ENCODE data around the gene SPPL2B.

The SPPL2B gene

DNA sequence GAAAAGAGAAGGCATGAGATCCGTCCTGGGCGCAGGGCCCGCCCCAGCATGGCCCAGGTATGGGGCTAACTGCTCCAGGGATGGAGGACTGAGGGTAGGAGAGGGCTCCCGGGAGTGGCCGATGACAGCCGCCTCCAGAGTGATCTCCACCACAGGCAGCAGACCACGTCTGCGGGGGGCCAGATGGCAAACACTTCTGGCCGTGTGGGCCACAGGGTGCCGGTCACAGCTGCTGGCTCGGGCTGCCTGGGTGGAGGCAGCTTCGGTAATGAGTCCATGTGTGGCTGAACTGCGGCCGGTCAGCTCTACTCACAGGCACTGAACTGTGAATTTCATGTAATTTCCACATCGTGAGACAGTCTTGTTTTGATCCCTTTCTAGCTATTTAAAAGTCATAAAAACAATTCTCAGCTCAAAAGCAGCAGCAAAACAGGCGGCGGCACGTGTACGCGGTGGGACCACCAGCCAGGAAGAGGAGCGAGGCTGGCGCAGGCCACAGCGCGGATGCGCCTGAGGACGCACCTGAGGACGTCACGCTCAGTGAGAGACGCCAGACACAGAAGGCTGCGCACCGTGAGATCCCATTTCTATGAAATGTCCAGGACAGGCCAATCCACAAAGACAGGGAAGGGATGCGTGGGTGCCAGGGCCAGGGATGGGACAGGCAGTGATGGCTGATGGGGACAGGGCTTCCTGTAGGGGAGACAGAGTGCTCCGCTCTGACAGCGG lies 4.1 kb upstream of the SPPL2B start:
- DNase-seq, result no peak

DNA sequence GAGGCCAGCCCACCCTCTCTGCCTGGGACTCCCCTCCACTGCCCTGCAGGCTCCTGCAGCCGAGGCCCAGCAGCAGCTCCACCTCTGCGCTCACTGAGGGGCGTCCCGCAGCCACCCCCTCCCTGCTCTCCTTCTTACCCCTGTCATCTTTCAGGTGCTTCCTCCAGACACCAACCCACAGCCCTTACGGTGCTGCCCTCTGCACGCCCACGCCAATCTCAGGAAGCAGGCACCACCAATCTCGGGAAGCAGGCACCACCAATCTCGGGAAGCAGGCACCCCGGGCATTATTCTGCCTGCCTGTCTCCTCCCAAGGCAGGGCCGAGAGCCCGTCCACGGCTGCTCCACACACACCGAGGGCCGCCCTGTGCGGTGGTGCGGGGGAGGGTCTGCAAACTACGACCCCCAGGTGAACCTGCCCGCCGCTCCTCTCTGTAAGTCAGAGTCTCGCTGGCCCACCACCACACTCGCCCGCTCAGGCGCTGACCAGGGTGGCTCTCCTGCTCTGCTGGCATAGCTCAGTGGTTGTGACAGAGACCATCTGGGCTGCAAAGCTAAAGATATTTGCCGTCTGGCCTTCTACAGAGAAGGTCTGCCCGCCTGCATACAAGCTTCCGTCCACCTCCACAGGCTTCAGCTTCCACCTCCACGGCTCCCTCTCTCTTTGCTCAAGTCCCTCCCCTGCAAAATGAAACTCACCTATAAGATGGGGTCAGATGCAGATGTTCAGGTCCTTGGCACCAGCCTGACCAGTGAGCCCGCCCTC lies 3.0 kb upstream of the SPPL2B start:
- DNase-seq, result no peak

DNA sequence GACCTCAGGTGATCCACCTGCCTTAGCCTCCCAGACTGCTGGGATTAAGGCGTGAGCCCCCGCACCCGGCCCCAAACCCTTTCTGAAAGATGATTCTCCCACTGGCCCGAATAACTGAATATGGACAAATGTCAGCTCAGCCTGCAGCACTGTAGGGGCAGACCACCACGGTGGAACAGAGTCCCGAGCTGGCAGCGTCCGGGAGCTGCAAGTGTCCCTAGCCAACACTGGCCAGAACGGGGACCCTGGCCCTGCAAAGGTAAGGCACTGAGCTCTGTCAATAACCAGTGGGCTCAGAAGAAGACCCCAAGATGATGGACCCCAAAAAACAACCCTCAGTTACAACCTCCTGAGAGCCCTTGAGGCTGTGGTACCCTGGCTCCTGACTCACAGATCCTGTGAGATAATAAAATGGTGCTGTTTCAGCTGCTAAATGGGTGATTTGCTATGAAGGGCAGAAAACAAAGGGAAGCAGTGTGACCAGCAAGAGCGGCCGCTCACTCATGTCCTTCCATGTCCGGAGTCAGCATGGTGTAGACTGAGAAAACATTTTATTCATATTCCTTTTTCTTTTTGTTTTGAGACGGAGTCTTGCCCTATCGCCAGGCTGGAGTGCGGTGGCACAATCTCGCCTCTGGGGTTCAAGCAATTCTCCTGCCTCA lies 1.7 kb upstream of the SPPL2B start:
- no peak for DNase-seq

DNA sequence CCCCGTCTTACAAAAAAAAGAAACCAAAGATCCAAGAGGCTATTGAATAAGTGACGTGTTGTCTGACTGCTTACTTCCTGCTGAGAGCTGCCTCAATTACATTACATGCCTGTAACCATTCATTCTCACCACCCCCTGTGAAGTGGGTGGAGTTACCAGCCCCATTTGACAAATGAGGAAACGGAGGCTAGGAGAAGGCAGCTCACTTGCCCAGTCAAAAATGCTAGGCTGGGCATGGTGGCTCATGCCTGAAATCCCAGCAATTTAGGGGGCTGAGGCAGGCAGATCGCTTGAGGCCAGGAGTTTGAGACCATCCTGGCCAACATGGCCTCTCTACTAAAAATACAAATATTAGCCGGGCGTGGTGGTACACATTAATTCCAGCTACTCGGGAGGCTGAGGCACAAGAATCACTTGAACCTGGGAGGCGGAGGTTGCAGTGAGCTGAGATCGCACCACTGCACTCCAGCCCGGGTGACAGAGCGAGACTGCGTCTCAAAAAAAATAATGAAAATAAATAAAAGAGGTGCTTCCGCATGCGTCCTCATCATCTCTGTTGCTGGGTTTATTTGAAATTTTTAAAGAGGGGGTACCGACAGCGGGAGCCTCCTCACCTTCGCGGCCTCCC lies 597 bp upstream of the SPPL2B start:
- DNase-seq, result peak; percentile 83

DNA sequence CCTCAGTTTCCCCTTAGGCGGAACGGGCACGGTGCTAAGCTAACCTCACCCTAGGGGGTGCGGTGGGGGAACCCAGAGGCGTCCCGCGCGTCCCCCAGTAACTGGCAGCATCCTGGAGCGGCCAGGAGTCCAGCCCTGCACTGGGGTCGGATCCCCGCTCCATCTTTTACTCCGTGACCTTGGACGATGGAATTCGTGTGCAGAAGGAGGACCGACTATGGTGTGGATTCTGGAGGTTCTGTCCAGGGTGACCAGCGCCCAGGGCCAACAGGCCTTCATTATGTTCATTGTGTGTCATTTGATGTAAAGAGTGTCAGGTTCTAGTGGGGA lies 630 bp downstream of the SPPL2B start:
- DNase-seq, result no peak

DNA sequence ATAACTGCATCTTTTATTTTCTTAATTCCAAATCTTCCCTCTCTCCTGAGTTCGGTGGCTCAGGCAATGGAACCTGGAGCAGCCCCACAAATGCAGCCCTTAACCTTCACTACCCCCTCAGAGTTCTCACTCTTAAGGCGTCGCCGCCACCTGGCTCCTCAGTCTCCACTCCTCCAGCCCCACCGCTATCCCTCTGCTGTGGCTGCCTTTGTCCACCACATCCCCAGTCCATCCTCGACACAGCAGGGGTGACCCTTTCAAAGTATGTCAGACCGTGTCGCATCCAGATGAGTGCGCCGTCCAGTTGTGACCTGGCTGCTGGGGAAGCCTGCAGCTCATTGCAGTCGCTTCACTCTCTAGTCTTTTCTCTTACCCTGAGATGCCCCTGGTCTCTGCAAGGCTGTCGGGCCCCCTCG lies 1.0 kb downstream of the SPPL2B start:
- no peak for DNase-seq

DNA sequence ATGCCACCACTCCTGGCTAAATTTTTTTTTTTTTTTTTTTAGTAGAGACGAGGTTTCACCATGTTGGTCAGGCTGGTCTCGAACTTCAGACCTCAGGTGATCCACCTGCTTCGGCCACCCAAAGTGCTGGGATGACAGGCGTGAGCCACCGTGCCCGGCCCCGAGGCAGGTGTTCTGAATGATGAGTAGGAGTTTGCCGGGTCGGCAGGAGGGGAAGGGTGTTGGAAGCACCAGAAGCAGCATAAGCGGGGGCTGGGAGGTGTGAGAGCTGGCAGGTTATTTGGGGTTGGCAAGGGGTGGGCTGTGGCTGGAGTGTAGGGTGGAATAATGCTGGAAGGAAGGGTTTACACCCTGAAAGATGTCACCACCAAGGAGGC lies 1.8 kb downstream of the SPPL2B start:
- DNase-seq, result no peak

DNA sequence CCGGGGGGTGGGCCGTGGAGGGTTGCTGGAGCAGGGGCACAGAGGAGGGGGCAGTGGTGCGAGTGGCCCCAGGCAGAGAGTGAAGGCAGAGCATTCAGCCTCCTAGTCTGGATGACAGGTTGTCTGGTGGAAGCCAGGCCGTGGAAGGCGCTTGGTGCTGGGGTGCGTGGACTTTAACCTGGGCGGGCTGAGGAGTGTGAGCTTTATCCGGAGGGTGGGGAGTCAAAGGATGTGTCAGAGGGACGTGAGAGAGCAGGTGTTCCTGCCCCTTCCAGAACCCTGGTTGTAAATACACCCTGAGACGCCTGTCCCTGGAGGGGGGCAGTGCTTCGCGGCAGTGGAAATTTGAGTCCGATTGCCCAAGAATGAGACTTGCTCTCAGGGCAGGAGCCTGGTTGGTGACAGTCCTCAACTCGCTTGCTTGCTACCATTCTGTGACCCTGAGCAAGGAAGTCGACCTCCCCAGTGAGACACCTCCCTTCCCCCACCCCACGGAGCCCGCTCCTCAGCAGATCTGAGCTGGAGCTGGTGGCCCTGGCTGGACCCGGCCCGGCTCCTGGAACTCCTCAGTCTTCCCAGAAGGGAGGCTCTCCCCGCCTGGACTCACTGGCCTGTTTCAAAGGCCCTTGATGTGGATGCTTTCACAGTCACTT lies 2.3 kb downstream of the SPPL2B start:
- no peak for DNase-seq

DNA sequence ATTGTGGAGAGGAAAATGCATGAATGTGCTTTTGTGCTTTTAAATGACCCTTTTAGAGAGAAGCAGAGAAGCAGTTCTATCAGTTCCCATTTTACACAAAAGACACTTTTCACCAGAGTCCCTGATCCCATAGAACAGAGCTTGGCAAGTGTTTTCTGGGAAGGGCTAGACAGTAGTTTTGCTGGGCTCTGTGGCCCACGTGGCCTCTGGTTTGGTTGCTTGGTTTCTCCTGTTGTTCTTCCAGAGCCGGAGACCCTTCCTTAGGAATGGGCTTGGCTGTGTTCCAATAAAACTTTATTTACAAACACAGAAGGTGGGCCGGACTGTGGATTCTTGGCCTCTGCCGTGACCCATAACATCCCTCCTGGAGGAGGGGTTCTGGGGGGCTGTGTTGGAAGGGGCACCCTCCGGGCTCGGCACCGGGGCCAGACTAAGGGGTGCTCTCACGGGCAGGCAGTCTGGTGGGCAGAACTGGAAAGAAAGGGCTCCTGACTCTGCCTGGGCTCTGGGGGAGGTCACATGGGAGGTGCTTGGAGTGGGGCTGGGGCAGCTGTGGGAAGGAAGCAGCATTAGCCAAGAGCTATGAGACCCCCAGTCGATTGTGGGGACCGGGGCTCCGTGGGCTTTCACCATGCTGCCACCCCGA lies 3.2 kb downstream of the SPPL2B start:
- DNase-seq, result no peak

DNA sequence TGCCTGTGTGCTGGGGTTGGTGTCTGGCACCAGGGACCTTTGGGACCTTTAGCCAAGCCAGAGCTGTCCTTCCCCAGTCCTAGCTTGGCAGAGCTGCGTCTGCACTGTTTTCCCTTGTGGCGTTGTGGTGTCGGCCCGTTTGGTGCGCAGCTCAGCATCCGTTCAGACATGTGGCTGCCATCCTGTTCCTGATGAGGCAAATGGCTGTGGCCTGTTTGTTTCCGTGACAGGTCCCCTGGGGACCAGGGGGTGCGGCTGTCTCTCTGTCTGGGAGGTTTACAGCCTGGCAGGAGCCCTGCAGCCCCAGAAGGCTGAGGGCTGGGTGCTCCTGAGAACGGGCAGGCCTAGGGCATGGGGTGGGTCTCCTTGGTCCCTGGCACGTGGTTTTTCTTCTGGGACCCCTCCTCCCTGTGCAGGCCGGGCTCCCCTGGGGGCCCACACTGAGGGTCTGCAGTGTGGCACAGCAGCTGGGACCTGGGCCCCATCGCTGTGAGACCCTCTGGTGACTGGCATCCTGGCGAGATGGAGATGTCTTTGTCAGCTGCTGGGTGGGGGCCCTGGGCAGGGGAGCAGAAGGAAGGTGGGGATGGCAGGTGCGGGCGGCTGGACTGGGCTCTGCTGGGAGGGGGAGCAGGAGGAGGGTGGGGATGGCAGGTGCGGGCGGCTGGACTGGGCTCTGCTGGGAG lies 4.0 kb downstream of the SPPL2B start:
- no peak for DNase-seq

DNA sequence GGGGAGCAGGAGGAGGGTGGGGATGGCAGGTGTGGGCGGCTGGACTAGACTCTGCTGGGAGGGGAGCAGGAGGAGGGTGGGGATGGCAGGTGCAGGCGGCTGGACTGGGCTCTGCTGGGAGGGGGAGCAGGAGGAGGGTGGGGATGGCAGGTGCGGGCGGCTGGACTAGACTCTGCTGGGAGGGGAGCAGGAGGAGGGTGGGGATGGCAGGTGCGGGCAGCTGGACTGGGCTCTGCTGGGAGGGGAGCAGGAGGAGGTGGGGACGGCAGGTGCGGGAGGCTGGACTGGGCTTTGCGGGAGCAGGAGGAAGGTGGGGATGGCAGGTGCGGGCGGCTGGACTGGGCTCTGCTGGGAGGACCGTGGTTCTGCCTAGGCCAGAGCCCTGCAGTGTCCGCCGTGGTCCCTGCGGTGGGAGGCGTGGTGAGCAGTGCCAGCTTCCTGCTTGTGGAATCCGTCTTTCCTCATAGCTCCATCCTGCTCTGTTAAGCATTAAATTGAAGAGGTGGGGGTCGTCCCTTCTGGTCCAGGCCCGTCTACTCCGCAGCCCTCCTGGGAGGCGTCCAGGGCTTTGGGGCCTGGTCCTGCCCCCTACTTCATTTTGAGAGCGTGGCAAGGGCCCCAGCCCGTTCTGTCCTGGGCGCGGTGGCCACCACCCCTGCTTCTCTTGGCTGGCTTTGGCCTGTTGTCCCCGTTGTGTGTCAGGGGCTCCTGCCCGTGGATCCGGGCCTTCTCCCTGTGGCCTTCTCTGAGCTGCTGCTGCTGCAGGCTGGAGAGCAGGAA lies 4.7 kb downstream of the SPPL2B start:
- no peak for DNase-seq

DNA sequence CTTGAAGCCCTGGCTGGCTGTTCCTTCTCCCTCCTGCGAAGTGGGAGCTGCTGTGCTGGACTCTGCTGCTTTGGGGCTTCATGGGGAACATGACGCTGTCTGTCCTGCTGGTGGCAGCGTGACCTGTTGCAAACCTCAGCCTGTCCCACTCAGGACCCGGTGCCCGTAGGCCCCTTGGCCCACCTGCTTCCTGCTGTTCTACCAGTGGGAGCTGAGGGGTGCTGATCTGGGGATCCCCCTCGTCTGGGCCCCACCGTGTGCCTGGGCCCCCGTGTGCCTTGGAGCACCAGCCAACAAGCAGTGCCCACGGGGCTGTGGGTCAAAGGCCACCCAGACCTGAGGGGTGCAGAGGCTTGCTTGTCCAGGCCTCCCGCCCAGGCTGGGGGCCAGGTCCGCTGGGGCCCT lies 5.3 kb downstream of the SPPL2B start:
- no peak for DNase-seq

DNA sequence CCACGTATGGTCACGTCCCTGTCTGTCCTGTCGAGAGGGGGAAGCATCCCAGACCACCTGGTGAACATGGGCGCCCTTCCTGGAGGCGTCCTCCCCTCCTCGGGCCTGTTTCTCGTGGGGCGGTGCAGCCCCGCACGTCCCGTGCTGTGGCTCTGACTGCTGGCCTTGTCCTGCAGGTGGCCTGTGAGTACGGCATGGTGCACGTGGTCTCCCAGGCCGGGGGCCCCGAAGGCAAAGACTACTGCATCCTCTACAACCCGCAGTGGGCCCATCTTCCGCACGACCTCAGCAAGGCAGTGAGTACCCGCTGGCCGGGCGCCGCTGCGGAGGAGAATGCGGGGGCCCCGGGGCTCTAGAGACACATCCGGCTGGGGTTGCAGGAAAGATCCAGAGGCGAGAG lies 5.9 kb downstream of the SPPL2B start:
- DNase-seq, result no peak

DNA sequence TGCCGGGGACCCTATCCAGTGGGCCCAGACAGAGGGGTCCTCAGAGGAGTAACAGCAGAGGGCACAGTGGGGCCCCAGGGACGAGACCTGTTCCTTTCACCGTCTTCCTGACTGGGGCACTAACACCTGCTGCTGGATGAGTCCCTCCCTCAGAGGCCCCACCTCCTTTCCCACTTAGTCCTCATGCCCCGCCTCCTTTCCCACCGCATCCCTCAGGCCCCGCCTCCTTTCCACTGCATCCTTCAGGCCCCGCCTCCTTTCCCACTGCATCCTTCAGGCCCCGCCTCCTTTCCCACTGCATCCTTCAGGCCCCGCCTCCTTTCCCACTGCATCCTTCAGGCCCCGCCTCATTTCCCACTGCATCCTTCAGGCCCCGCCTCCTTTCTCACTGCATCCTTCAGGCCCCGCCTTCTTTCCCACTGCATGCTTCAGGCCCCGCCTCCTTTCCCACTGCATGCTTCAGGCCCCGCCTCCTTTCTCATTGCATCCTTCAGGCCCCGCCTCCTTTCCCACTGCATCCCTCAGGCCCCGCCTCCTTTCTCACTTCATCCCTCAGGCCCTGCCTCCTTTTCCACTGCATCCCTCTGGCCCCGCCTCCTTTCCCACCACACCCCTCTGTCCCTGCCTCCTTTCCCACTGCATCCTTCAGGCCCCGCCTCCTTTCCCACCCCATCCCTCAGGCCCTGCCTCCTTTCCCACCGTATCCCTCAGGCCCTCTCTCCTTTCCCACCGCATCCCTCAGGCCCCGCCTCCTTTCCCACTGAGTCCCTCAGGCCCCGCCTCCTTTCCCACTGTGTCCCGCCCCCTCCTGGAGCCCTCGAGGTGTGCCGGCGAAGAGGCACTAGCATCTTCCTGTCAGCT lies 6.7 kb downstream of the SPPL2B start:
- DNase-seq, result no peak

DNA sequence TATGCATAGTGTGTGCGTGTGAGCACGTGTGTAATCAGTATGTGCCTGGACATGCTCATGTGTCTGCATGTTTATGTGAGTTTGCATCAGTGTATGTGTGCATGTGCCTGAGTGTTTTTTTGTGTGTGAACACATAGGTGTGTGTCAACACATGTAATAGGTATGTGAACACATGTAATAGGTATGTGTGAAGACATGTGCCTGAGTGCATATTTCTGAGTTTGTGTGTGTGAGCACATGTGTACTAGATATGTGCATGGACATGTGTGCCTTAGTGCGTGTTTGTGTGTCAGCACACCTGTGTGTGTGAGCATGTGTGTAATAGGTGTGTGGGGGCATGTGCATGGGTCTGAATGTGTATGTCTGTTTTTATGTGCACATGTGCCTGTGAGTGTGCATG lies 7.4 kb downstream of the SPPL2B start:
- DNase-seq, result no peak

DNA sequence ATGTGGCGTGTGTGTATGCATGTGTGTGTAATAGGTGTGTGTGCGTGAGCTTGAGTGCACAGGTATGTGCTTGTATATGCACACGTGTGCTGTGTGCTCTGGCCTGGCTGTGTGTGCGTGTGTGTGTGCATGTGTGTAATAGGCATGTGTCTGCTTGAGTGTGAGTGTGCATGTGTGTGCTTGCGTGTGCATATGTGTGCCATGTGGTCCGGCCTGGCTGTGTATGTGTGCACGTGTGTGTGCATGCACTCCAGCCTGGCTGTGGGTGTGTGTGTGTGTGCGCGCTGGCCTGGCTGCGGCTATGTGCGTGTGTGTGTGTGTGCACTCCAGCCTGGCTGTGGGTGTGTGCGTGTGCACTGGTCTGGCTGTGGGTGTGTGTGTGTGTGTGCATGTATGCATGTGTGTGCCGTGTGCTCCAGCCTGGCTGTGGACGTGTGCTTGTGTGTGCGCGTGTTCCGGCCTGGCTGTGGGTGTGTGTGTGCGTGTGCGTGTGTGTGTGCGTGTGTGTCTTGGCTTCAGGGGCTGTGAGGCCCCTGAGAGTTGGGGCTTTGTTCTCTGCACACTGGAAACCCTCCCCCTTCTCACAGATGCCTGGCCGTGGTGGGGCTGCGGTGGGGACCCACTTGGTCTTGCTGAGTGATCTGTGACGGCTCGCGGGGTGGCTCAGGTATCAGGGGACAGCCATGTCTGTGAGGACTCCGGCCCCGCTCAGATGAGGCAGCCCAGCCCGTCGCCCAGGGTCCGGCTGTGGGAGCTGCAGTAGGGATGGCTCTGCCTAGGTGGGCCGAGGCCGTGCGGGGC lies 8.2 kb downstream of the SPPL2B start:
- no peak for DNase-seq

DNA sequence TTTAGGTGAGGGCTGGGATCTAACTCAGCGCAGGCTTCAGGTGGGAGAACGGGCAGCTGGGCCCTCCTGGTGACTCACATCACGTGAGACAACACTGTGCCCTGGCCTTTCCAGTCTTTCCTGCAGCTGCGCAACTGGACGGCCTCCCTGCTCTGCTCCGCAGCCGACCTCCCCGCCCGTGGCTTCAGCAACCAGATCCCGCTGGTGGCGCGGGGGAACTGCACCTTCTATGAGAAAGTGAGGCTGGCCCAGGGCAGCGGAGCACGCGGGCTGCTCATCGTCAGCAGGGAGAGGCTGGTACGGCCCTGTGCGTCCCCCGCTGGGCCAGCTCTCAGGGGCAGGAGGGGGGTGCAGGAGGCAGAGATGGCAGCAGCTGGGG lies 8.8 kb downstream of the SPPL2B start:
- peak; percentile 91 for DNase-seq

DNA sequence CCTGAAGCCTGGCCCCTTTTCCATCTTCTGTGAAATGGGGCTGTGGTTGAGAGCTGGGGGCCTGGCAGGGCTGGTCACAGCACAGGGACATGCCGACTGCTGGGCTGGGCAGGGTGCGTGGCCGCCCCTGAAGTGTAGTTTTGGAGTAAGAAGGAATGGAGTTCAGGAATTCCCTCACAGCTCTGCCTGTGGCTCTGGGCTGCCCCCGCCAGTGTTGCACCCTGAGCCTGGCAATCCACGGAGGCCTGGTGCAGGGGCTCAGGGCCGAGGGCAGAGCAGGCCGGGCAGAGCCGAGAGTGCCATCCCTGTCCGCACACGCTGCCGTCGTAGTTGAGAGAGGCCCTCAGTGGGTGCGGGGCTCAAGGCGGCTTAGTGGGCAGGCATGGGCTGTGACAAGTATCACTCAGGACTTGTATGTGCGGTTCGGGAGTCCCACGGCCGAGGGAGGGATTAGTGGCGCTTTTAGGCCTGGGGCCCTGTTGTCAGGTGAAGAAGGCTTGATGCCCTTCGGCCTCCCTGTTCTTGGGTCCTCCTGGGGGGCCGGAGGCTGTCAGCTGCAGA lies 9.7 kb downstream of the SPPL2B start:
- DNase-seq, result no peak

Measured in islet precursor cell (in vitro differentiated cells).